GM12801 (cell line): Measurements from ENCODE around the gene TRPV2.

Experiments used
- CTCF ChIP-seq: IDR thresholded peaks from one replicate; pipeline ENCODE4 v1.5.1; 2011; ENCODE audit warnings: control low read depth; ENCODE audit not compliant: insufficient read length; ENCODE audit errors: extremely low read depth

The TRPV2 gene

GRCh38 chr17:16442594-16443510, 27.5 kb downstream of the TRPV2 start:
- no peak for TF ChIP-seq CTCF

GRCh38 chr17:16443511-16444257, 28.3 kb downstream of the TRPV2 start:
- TF ChIP-seq CTCF = no peak

GRCh38 chr17:16444258-16444886, 29.0 kb downstream of the TRPV2 start:
- no peak for TF ChIP-seq CTCF

- no peak for TF ChIP-seq CTCF
Observed at GRCh38 chr17:16446338-16446983, 31.1 kb downstream of the TRPV2 start.

GRCh38 chr17:16447676-16448075, 32.3 kb downstream of the TRPV2 start:
- TF ChIP-seq CTCF = no peak

GRCh38 chr17:16448490-16448889, 33.1 kb downstream of the TRPV2 start:
- no peak for TF ChIP-seq CTCF

- no peak for TF ChIP-seq CTCF
Observed at GRCh38 chr17:16449121-16449570, 33.8 kb downstream of the TRPV2 start.
